PC-3 (cell line): ENCODE measurements around the gene SMIM22. TPM values are rescaled to one million over a fixed set of nuclear protein-coding genes. Genes with fewer than 3 reads are reported as not detected.

Source experiments
- ATAC-seq: fragments of 200-7000 bp; cut with Tn5 transposase; 2 replicates; pipeline ENCODE4 v1.9.1; 2020; ENCODE audit warnings: mild to moderate bottlenecking, moderate library complexity
- BruUV-seq: library from RNA; stranded (reverse); fragments of 400-500 nt; replicated peaks from 2 replicates; lab custom pipeline; 2021; lab: Mats Ljungman, UMichigan
- CTCF ChIA-PET: fragments of 300-600 bp; sonication (Branson Sonifier 250); formaldehyde crosslinking; loops from one replicate; lab custom pipeline; 2022; ENCODE audit warnings: antibody characterized with exemption; lab: Charles Lee
- POLR2A ChIA-PET: fragments of 300-600 bp; sonication (Branson Sonifier 250); formaldehyde crosslinking; loops from one replicate; lab custom pipeline; 2022; ENCODE audit warnings: antibody characterized with exemption; ENCODE audit not compliant: unreplicated experiment; lab: Charles Lee
- DNase-seq: peaks from one replicate; pipeline ENCODE4 v3.0.0-alpha.2; 2015
- H2AFZ ChIP-seq: fragments of 300-600 bp; sonication (generic); 2 replicates; pipeline ENCODE4 v1.6.0; 2016; ENCODE audit warnings: antibody characterized with exemption, low read length
- H3F3A ChIP-seq: fragments of 300-600 bp; sonication (generic); one replicate; pipeline ENCODE4 v1.6.0; 2017; ENCODE audit warnings: antibody characterized with exemption, low read length, control low read depth, mild to moderate bottlenecking; ENCODE audit not compliant: unreplicated experiment
- H3K27ac ChIP-seq: fragments of 300-600 bp; sonication (generic); 2 replicates; pipeline ENCODE4 v1.5.1; 2016; ENCODE audit warnings: mild to moderate bottlenecking, low read length
- H3K27me3 ChIP-seq: fragments of 300-600 bp; sonication (generic); 2 replicates; pipeline ENCODE4 v1.6.1; 2016; ENCODE audit warnings: low read length, mixed read lengths
- H3K36me3 ChIP-seq: fragments of 300-600 bp; sonication (generic); 2 replicates; pipeline ENCODE4 v1.6.1; 2016; ENCODE audit warnings: low read depth, mixed run types, low read length, mixed read lengths
- H3K4me1 ChIP-seq: fragments of 300-600 bp; sonication (generic); 2 replicates; pipeline ENCODE4 v1.5.1; 2016; ENCODE audit warnings: low read length; ENCODE audit not compliant: insufficient read depth
- H3K4me2 ChIP-seq: fragments of 300-600 bp; sonication (generic); 2 replicates; pipeline ENCODE4 v1.6.0; 2016; ENCODE audit warnings: low read length
- H3K4me3 ChIP-seq: fragments of 300-600 bp; sonication (generic); 2 replicates; pipeline ENCODE4 v1.5.1; 2016; ENCODE audit warnings: mild to moderate bottlenecking, low read length, mixed read lengths
- H3K79me2 ChIP-seq: fragments of 300-600 bp; sonication (generic); 2 replicates; pipeline ENCODE4 v1.6.1; 2017; ENCODE audit warnings: low read length, mixed read lengths
- H3K9ac ChIP-seq: fragments of 300-600 bp; sonication (generic); 2 replicates; pipeline ENCODE4 v1.6.0; 2016; ENCODE audit warnings: mild to moderate bottlenecking, low read length
- H3K9me2 ChIP-seq: fragments of 300-600 bp; sonication (generic); replicated peaks from 2 replicates; pipeline ENCODE4 v1.6.1; 2016; ENCODE audit warnings: mixed run types, low read length, mixed read lengths
- H3K9me3 ChIP-seq: fragments of 300-600 bp; sonication (generic); 2 replicates; pipeline ENCODE4 v1.6.1; 2016; ENCODE audit warnings: low read length, mixed read lengths
- H4K20me1 ChIP-seq: fragments of 300-600 bp; sonication (generic); 2 replicates; pipeline ENCODE4 v1.6.1; 2016; ENCODE audit warnings: low read length, mixed read lengths
- EZH2 ChIP-seq: fragments of 300-600 bp; sonication (generic); IDR thresholded peaks from one replicate; pipeline ENCODE4 v1.6.1; 2017; ENCODE audit warnings: antibody characterized with exemption, mild to moderate bottlenecking, low read length; ENCODE audit not compliant: unreplicated experiment
- EZH2phosphoT487 ChIP-seq: fragments of 300-600 bp; sonication (generic); IDR thresholded peaks from 2 replicates; pipeline ENCODE4 v1.6.1; 2018; ENCODE audit warnings: mild to moderate bottlenecking, antibody characterized with exemption, low read length, borderline replicate concordance
- intact Hi-C: fragments of 100-400 bp; cut with micrococcal nuclease; formaldehyde crosslinking; loops from 2 replicates; pipeline ENCODE4 v1.9.0; 2023
- total RNA-seq: library from RNA; depleted of rRNA; stranded (reverse); fragments of >200 nt; gene quantifications from 2 replicates; pipeline ENCODE4 v1.2.3, GENCODE V29; 2014
- TF ChIP-seq, protein P1 (sequence below): fragments of 300-600 bp; sonication (generic); conservative IDR thresholded peaks from 2 replicates; pipeline ENCODE4 v1.5.1; 2017; ENCODE audit warnings: antibody characterized with exemption, low read depth, mild to moderate bottlenecking, low read length

Gene SMIM22
- total RNA-seq, 1 experiment from 2014 or later = not detected

DNA sequence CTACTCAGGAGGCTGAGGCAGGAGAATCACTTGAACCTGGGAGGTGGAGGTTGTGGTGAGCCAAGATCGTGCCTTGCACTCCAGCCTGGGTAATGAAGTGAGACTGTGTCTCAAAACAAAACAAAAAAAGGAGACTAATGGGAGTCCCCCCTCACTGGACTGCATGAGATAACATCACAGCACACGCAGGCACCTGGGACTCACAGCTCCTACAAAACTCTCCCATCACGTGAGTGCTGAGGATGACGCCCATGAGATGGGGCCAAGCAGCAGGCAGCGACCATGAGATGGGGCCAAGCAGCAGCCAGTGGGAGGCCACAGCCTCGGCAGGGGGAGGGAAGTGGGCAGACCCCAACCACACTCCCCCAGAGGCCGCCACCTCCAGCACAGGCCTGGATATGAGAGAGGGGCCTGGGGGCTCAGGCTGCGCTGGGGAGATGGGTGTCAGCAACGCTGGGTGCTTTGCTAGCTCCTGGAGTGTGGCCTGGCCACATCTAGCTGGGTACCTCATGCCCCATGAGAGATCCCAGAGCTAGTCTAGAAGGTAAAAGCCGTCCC, 45.4 kb upstream of the SMIM22 start:
- no peaks in the 10 kb centered on the region for H3K79me2 ChIP-seq
- H3K9me3 ChIP-seq = no peaks in the 10 kb centered on the region
- H3K4me2 ChIP-seq = no peak overlapping the region
- ChIA-PET POLR2A (no interaction called here), CTCF (no interaction called here)
- H3K4me3 ChIP-seq = no peak overlapping the region
- DNase-seq (no peak), ATAC-seq (no peak)
- no peaks in the 10 kb centered on the region for H4K20me1 ChIP-seq
- H3K9me2 ChIP-seq = no peaks in the 10 kb centered on the region
- H3K27me3 ChIP-seq = no peaks in the 10 kb centered on the region
- no peak overlapping the region for H3K27ac ChIP-seq
- no peaks in the 10 kb centered on the region for H3F3A ChIP-seq
- TF ChIP-seq EZH2 = no peak
- TF ChIP-seq EZH2phosphoT487 = no peak
- TF ChIP-seq, protein P1, sequence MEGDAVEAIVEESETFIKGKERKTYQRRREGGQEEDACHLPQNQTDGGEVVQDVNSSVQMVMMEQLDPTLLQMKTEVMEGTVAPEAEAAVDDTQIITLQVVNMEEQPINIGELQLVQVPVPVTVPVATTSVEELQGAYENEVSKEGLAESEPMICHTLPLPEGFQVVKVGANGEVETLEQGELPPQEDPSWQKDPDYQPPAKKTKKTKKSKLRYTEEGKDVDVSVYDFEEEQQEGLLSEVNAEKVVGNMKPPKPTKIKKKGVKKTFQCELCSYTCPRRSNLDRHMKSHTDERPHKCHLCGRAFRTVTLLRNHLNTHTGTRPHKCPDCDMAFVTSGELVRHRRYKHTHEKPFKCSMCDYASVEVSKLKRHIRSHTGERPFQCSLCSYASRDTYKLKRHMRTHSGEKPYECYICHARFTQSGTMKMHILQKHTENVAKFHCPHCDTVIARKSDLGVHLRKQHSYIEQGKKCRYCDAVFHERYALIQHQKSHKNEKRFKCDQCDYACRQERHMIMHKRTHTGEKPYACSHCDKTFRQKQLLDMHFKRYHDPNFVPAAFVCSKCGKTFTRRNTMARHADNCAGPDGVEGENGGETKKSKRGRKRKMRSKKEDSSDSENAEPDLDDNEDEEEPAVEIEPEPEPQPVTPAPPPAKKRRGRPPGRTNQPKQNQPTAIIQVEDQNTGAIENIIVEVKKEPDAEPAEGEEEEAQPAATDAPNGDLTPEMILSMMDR = no peak
- BruUV-seq = no TSS peak
- H3K4me1 ChIP-seq = no peaks in the 10 kb centered on the region
- no peaks in the 10 kb centered on the region for H3K36me3 ChIP-seq
- intact Hi-C loops = no loop called here
- no peak overlapping the region for H2AFZ ChIP-seq
- H3K9ac ChIP-seq = no peak overlapping the region

DNA sequence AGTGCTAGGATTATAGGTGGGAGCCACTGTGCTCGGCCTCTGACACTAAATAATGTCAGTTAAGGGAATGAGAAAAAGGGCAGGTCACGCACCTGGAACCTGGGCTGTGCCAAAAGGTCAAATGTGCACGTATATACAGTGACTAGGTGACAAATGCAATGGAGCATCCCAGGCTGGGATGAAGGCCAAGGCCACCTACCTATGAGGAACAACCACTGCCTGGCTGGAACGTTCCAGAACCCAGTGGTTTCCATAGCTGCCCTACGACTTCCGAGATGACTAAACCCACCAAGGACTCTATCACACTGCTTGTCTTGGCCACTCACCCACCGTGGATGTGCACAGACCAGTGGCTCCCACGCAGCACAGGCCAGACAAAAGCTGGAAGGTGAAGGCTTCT, 44.3 kb upstream of the SMIM22 start:
- no peak overlapping the region for H2AFZ ChIP-seq
- H3K4me3 ChIP-seq = no peak overlapping the region
- H3F3A ChIP-seq = no peaks in the 10 kb centered on the region
- intact Hi-C loops = no loop called here
- no peak for DNase-seq
- no peak for ATAC-seq
- H3K4me1 ChIP-seq = no peaks in the 10 kb centered on the region
- no peaks in the 10 kb centered on the region for H3K79me2 ChIP-seq
- H3K27me3 ChIP-seq = no peaks in the 10 kb centered on the region
- ChIA-PET POLR2A (no interaction called here), CTCF (no interaction called here)
- H3K9me3 ChIP-seq = no peaks in the 10 kb centered on the region
- H3K9me2 ChIP-seq = no peaks in the 10 kb centered on the region
- no peak for TF ChIP-seq EZH2phosphoT487
- TF ChIP-seq, protein P1 = no peak
- no peak for TF ChIP-seq EZH2
- H3K27ac ChIP-seq = no peak overlapping the region
- BruUV-seq = no TSS peak
- peaks cover 6% of the 10 kb centered on the region for H3K36me3 ChIP-seq
- H4K20me1 ChIP-seq = no peaks in the 10 kb centered on the region
- no peak overlapping the region for H3K4me2 ChIP-seq
- H3K9ac ChIP-seq = no peak overlapping the region

DNA sequence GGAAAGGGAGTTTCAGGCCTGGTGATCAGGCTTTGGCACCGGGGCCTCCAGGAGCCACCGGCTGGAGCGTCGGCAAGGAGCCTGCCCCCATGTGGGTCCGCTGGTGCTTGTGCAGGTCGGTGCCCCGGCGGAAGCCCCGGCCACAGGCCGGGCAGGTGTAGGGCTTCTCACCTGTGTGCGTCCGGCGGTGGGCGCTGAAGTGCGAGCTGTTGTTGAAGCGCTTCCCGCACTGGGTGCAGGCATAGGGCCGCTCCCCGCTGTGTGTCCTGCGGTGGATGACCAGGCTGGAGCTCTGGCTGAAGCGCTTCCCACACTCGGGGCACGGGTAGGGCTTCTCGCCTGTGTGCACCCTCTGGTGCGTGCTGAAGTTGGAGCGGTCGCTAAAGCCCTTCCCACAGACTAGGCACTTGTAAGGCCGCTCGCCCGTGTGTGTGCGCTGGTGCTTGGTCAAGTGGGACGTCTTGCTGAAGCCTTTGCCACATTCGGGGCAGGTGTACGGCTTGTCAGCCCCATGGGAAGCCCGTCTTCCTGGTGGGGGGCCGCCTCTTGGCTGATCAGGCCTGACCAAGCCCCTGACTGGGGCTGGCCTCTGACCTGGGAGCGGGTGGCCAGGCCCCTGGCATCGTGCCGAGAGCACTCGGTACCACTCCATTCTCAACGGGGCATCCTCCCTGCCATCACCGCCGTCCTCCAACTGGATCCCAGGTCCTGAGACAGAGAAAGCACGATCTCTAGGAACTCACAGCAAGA, 42.6 kb upstream of the SMIM22 start:
- TF ChIP-seq, protein P1 = no peak
- TF ChIP-seq EZH2 = no peak
- no peaks in the 10 kb centered on the region for H3K4me1 ChIP-seq
- H3K27ac ChIP-seq = no peak overlapping the region
- CTCF ChIA-PET = no interaction called here
- POLR2A ChIA-PET = no interaction called here
- no peak for DNase-seq
- no peaks in the 10 kb centered on the region for H4K20me1 ChIP-seq
- H3K9me2 ChIP-seq = no peaks in the 10 kb centered on the region
- ATAC-seq = no peak
- H3K27me3 ChIP-seq = no peaks in the 10 kb centered on the region
- no peak overlapping the region for H3K4me2 ChIP-seq
- no peaks in the 10 kb centered on the region for H3K9me3 ChIP-seq
- H3K36me3 ChIP-seq = peaks cover 7% of the 10 kb centered on the region
- no peak overlapping the region for H3K4me3 ChIP-seq
- no peaks in the 10 kb centered on the region for H3F3A ChIP-seq
- no peak overlapping the region for H2AFZ ChIP-seq
- H3K9ac ChIP-seq = no peak overlapping the region
- intact Hi-C loops = no loop called here
- BruUV-seq = no TSS peak
- H3K79me2 ChIP-seq = no peaks in the 10 kb centered on the region
